SK-N-MC (cell line): ENCODE data around the gene BAIAP2L1.
"Not testable (repeated sequence)": the region's sequence is repeated elsewhere in the genome, so short reads cannot be mapped to it uniquely, and the experiment has no call there.

Source experiments
- DNase-seq: peaks from one replicate; pipeline ENCODE4 v3.0.0-alpha.2; 2011; ENCODE audit warnings: low read depth, low spot score
- H3K27ac ChIP-seq: fragments of 200-600 bp; sonication (generic); 2 replicates; pipeline ENCODE4 v1.5.1; 2016; ENCODE audit warnings: mixed run types
- H3K36me3 ChIP-seq: fragments of 200-600 bp; sonication (generic); 2 replicates; pipeline ENCODE4 v1.6.1; 2017; ENCODE audit warnings: antibody characterized with exemption, low read length, mixed read lengths; ENCODE audit not compliant: insufficient read depth
- H3K4me3 ChIP-seq: fragments of 200-600 bp; sonication (generic); 2 replicates; pipeline ENCODE4 v1.5.1; 2016
- H3K9ac ChIP-seq: fragments of 200-600 bp; sonication (generic); 2 replicates; pipeline ENCODE4 v1.8.0; 2017; ENCODE audit warnings: mixed run types, mixed read lengths; ENCODE audit not compliant: insufficient read length
- H3K9me3 ChIP-seq: fragments of 200-600 bp; sonication (generic); 2 replicates; pipeline ENCODE4 v1.6.1; 2017; ENCODE audit warnings: low read depth, mild to moderate bottlenecking, antibody characterized with exemption, low read length, moderate library complexity, mixed read lengths
- EZH2 ChIP-seq: fragments of 200-600 bp; sonication (generic); IDR thresholded peaks from one replicate; pipeline ENCODE4 v1.6.1; 2017; ENCODE audit warnings: antibody characterized with exemption
- FOXP2 ChIP-seq: optimal IDR thresholded peaks from 2 replicates; pipeline ENCODE3; 2011; ENCODE audit warnings: mild to moderate bottlenecking, moderate library complexity; ENCODE audit not compliant: insufficient read depth; ENCODE audit errors: extremely low read length, control extremely low read depth
- POLR2AphosphoS5 ChIP-seq: IDR thresholded peaks from 2 replicates; pipeline ENCODE4 v1.6.1; 2012; ENCODE audit warnings: mild to moderate bottlenecking, low read depth, low read length, borderline replicate concordance

BAIAP2L1 gene

DNA sequence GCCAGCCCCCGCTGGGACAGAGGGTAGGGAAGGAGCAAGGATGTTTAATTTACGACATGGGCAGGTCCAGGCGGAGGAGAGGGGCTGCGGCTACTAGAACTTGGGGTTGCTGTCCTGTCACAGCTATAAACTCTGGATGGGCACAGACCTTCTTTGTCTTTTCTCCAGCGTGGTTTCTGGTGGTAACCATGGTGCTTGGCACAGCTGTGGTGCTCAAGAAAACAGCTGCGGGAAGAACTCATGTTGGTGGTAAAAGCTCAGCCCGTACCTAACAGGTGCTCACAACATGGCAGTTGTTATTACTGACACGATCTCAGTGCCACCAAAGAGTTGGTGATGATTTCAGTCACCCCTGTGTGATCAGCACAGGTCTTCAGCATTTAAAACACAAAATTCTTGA, 13.8 kb downstream of the BAIAP2L1 start:
- H3K27ac ChIP-seq, result no peak overlapping the region
- H3K9ac ChIP-seq, result no peak overlapping the region
- H3K4me3 ChIP-seq, result no peak overlapping the region
- no peaks in the 10 kb centered on the region for H3K9me3 ChIP-seq
- no peak for TF ChIP-seq EZH2
- TF ChIP-seq FOXP2, result no peak
- no peak for TF ChIP-seq POLR2AphosphoS5
- H3K36me3 ChIP-seq, result no peaks in the 10 kb centered on the region
- no peak for DNase-seq

DNA sequence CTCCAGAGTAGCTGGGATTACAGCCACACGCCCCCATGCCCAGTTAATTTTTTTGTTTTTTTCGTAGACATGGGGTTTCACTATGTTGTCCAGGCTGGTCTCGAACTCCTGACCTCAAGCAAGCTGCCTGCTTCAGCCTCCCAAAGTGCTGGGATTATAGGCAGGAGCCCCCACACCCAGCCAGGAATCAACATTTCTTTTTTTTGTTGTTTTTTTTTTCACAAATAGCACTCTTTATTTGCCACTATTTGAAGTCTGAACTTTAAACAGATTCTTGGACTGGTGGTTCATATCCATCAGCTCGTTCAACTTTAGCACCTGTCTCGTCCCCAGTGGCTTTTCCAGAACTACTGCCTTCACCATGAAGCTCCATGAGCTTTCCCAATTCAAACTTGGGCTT, 15.4 kb downstream of the BAIAP2L1 start:
- not testable (repeated sequence) for H3K4me3 ChIP-seq, H3K27ac ChIP-seq, DNase-seq, H3K9ac ChIP-seq, H3K36me3 ChIP-seq, H3K9me3 ChIP-seq

GRCh38 chr7:98378210-98378819, 22.6 kb downstream of the BAIAP2L1 start:
- no peak for DNase-seq
- Histone ChIP-seq H3K4me3 (no peak overlapping the region), H3K9me3 (no peaks in the 10 kb centered on the region), H3K36me3 (no peaks in the 10 kb centered on the region), H3K9ac (no peak overlapping the region), H3K27ac (no peak overlapping the region)
- TF ChIP-seq FOXP2, result no peak
- TF ChIP-seq EZH2, result no peak
- TF ChIP-seq POLR2AphosphoS5, result no peak

DNA sequence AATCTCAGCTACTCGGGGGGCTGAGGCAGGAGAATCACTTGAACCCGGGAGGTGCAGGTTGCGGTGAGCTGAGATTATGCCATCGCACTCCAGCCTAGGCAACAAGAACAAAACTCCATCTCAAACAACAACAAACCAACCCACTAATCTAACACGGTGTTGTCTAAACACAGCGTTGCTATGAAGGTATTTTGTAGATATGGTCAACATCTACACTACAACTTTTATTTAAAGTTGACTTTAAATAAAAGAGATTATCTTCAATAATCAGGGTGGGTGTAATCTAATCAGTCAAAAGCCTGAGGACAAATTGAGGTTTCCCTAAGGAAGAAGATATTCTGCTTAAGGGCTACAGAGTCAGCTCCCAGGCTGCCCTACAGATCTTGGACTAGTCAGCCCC, 24.2 kb downstream of the BAIAP2L1 start:
- Histone ChIP-seq H3K9ac (no peak overlapping the region), H3K4me3 (no peak overlapping the region), H3K27ac (no peak overlapping the region), H3K36me3 (no peaks in the 10 kb centered on the region), H3K9me3 (no peaks in the 10 kb centered on the region)
- TF ChIP-seq EZH2 (no peak), POLR2AphosphoS5 (no peak), FOXP2 (no peak)
- DNase-seq, result no peak

- Histone ChIP-seq H3K27ac (no peak overlapping the region), H3K9ac (no peak overlapping the region), H3K36me3 (no peaks in the 10 kb centered on the region), H3K4me3 (no peak overlapping the region), H3K9me3 (no peaks in the 10 kb centered on the region)
- no peak for TF ChIP-seq FOXP2
- TF ChIP-seq EZH2, result no peak
- TF ChIP-seq POLR2AphosphoS5, result no peak
- no peak for DNase-seq
These were observed 25.2 kb downstream of the BAIAP2L1 start for GRCh38 chr7:98375664-98376063.

DNA sequence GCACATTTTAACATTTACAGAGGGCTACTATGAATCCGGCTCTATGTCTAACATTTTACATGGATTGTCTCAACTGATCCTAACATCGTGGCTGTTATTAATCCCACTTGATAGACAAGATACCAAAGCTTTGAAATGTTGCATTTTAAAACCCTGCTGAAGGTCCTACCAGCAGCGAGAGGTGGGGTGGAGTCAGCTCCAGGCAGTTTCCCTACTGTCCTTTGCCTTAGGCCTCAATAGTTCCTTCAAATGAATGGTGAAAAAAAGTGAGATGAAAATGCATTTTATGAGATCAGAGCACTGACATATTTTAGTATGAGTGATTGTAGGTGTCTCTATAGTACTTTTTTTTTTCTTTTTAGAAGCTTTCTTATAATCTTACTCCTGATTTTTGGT, 26.6 kb downstream of the BAIAP2L1 start:
- Histone ChIP-seq H3K9me3 (no peaks in the 10 kb centered on the region), H3K9ac (no peak overlapping the region), H3K4me3 (no peak overlapping the region), H3K36me3 (no peaks in the 10 kb centered on the region), H3K27ac (no peak overlapping the region)
- DNase-seq, result no peak
- no peak for TF ChIP-seq EZH2
- no peak for TF ChIP-seq FOXP2
- no peak for TF ChIP-seq POLR2AphosphoS5

GRCh38 chr7:98372993-98373392, 27.9 kb downstream of the BAIAP2L1 start:
- no peaks in the 10 kb centered on the region for H3K36me3 ChIP-seq
- H3K4me3 ChIP-seq, result no peak overlapping the region
- TF ChIP-seq POLR2AphosphoS5, result no peak
- TF ChIP-seq EZH2, result no peak
- TF ChIP-seq FOXP2, result no peak
- no peaks in the 10 kb centered on the region for H3K9me3 ChIP-seq
- H3K9ac ChIP-seq, result no peak overlapping the region
- DNase-seq, result no peak
- no peak overlapping the region for H3K27ac ChIP-seq

- DNase-seq, result no peak
- no peak overlapping the region for H3K9ac ChIP-seq
- H3K27ac ChIP-seq, result no peak overlapping the region
- no peak for TF ChIP-seq EZH2
- no peak for TF ChIP-seq FOXP2
- no peak for TF ChIP-seq POLR2AphosphoS5
- H3K4me3 ChIP-seq, result no peak overlapping the region
- H3K9me3 ChIP-seq, result no peaks in the 10 kb centered on the region
- H3K36me3 ChIP-seq, result no peaks in the 10 kb centered on the region
These were observed 31.2 kb downstream of the BAIAP2L1 start for GRCh38 chr7:98369726-98370125.

GRCh38 chr7:98368716-98369115, 32.2 kb downstream of the BAIAP2L1 start:
- Histone ChIP-seq H3K36me3 (no peaks in the 10 kb centered on the region), H3K27ac (no peak overlapping the region), H3K9me3 (no peaks in the 10 kb centered on the region), H3K9ac (no peak overlapping the region), H3K4me3 (no peak overlapping the region)
- TF ChIP-seq EZH2, result no peak
- no peak for TF ChIP-seq FOXP2
- no peak for TF ChIP-seq POLR2AphosphoS5
- no peak for DNase-seq
